Measurements from ENCODE around the gene FAM219A.

FAM219A gene

GRCh38 chr9:34400686-34401602, 57.4 kb downstream of the FAM219A start:
- no peak for DNase-seq (ENCODE audit: low read depth, low spot score)

- DNase-seq (ENCODE audit: low read depth, low spot score), result no peak
Measured at GRCh38 chr9:34400275-34400674, 58.1 kb downstream of the FAM219A start.

GRCh38 chr9:34399729-34400128, 58.6 kb downstream of the FAM219A start:
- DNase-seq (ENCODE audit: low read depth, low spot score), result no peak

GRCh38 chr9:34398875-34399274, 59.5 kb downstream of the FAM219A start:
- DNase-seq (ENCODE audit: low read depth, low spot score), result no peak

GRCh38 chr9:34396276-34397214, 61.8 kb downstream of the FAM219A start:
- no peak for DNase-seq (ENCODE audit: low read depth, low spot score)

GRCh38 chr9:34392511-34392910, 65.9 kb downstream of the FAM219A start:
- no peak for DNase-seq (ENCODE audit: low read depth, low spot score)

GRCh38 chr9:34387239-34387638, 71.1 kb downstream of the FAM219A start:
- DNase-seq (ENCODE audit: low read depth, low spot score), result no peak

GRCh38 chr9:34386656-34387055, 71.7 kb downstream of the FAM219A start:
- DNase-seq (ENCODE audit: low read depth, low spot score), result no peak

- DNase-seq (ENCODE audit: low read depth, low spot score), result no peak
Measured at GRCh38 chr9:34385561-34386230, 72.7 kb downstream of the FAM219A start.

GRCh38 chr9:34384368-34385165, 73.8 kb downstream of the FAM219A start:
- no peak for DNase-seq (ENCODE audit: low read depth, low spot score)

GRCh38 chr9:34383904-34384303, 74.5 kb downstream of the FAM219A start:
- no peak for DNase-seq (ENCODE audit: low read depth, low spot score)

GRCh38 chr9:34382879-34383278, 75.5 kb downstream of the FAM219A start:
- no peak for DNase-seq (ENCODE audit: low read depth, low spot score)

- DNase-seq (ENCODE audit: low read depth, low spot score), result no peak
Measured at GRCh38 chr9:34382054-34382453, 76.3 kb downstream of the FAM219A start.

- no peak for DNase-seq (ENCODE audit: low read depth, low spot score)
Measured at GRCh38 chr9:34381323-34381722, 77.0 kb downstream of the FAM219A start.

GRCh38 chr9:34380511-34381315, 77.7 kb downstream of the FAM219A start:
- DNase-seq (ENCODE audit: low read depth, low spot score), result no peak

- DNase-seq (ENCODE audit: low read depth, low spot score), result no peak
Measured at GRCh38 chr9:34380034-34380510, 78.3 kb downstream of the FAM219A start.

GRCh38 chr9:34379334-34380033, 78.9 kb downstream of the FAM219A start:
- DNase-seq (ENCODE audit: low read depth, low spot score), result peak; percentile 56

- DNase-seq (ENCODE audit: low read depth, low spot score), result no peak
Measured at GRCh38 chr9:34378376-34379060, 79.9 kb downstream of the FAM219A start.

- DNase-seq (ENCODE audit: low read depth, low spot score), result no peak
Measured at GRCh38 chr9:34377404-34377746, 81.0 kb downstream of the FAM219A start.
